Smooth muscle cell (in vitro differentiated cells): ENCODE results near the gene TNFSF12. TPM values are rescaled to one million over a fixed set of nuclear protein-coding genes. Genes with fewer than 3 reads are reported as not detected.

Experiments used
- DNase-seq: peaks from one replicate; lab custom pipeline; 2025; ENCODE audit not compliant: unreplicated experiment; lab: John Stamatoyannopoulos, UW
- H2AFZ ChIP-seq: fragments of 200-600 bp; sonication (generic); 2 replicates; pipeline ENCODE4 v1.6.0; 2016; ENCODE audit warnings: antibody characterized with exemption, low read depth, mild to moderate bottlenecking
- H3F3A ChIP-seq: fragments of 200-600 bp; sonication (generic); 2 replicates; pipeline ENCODE4 v1.6.0; 2017; ENCODE audit warnings: antibody characterized with exemption, low read depth
- H3K27ac ChIP-seq: fragments of 200-600 bp; sonication (generic); 2 replicates; pipeline ENCODE4 v1.5.1; 2016; ENCODE audit warnings: low read depth, mild to moderate bottlenecking
- H3K27me3 ChIP-seq: fragments of 200-600 bp; sonication (generic); 2 replicates; pipeline ENCODE4 v1.6.1; 2016; ENCODE audit warnings: low read depth, mild to moderate bottlenecking
- H3K36me3 ChIP-seq: fragments of 200-600 bp; sonication (generic); 2 replicates; pipeline ENCODE4 v1.5.1; 2016; ENCODE audit warnings: low read depth
- H3K4me1 ChIP-seq: fragments of 200-600 bp; sonication (generic); 2 replicates; pipeline ENCODE4 v1.5.1; 2016; ENCODE audit warnings: low read depth
- H3K4me2 ChIP-seq: fragments of 200-600 bp; sonication (generic); 2 replicates; pipeline ENCODE4 v1.6.0; 2016; ENCODE audit warnings: mild to moderate bottlenecking
- H3K4me3 ChIP-seq: fragments of 200-600 bp; sonication (generic); 2 replicates; pipeline ENCODE4 v1.5.1; 2016; ENCODE audit warnings: mild to moderate bottlenecking
- H3K79me2 ChIP-seq: fragments of 200-600 bp; sonication (generic); 2 replicates; pipeline ENCODE4 v1.6.0; 2016; ENCODE audit warnings: low read depth, mild to moderate bottlenecking
- H3K9ac ChIP-seq: fragments of 200-600 bp; sonication (generic); 2 replicates; pipeline ENCODE4 v1.6.0; 2016; ENCODE audit warnings: low read depth
- H3K9me3 ChIP-seq: fragments of 200-600 bp; sonication (generic); replicated peaks from 2 replicates; pipeline ENCODE4 v1.5.1; 2016; ENCODE audit warnings: low read depth
- H4K20me1 ChIP-seq: fragments of 200-600 bp; sonication (generic); 2 replicates; pipeline ENCODE4 v1.6.0; 2016; ENCODE audit warnings: low read depth
- CTCF ChIP-seq: fragments of 200-600 bp; sonication (generic); IDR thresholded peaks from 2 replicates; pipeline ENCODE4 v1.5.1; 2017; ENCODE audit warnings: borderline replicate concordance, mild to moderate bottlenecking, antibody characterized with exemption; ENCODE audit not compliant: insufficient read depth, poor library complexity, severe bottlenecking
- WGBS: methylation state at CpG from one replicate; pipeline ENCODE4 v1.1.7; 2016; ENCODE audit warnings: low lambda C conversion rate; 5-methylcytosine and 5-hydroxymethylcytosine counted together
- polyA plus RNA-seq: library from polyadenylated mRNA; unstranded; fragments of >200 nt; fragmentation: Nextera tagmentation; extraction: Ambion mirVana; gene quantifications from 2 replicates; pipeline ENCODE4 v1.2.1, GENCODE V29; 2016
- total RNA-seq: library from RNA; depleted of rRNA; stranded (reverse); fragments of >200 nt; gene quantifications from 2 replicates; pipeline ENCODE4 v1.2.3, GENCODE V29; 2014

TNFSF12 gene
- total RNA-seq (5.9 and 6.2 TPM in 2 replicates), polyA plus RNA-seq (13.6 and 16.1 TPM in 2 replicates)

- Histone ChIP-seq H3K9me3 (no peaks in the 10 kb centered on the region), H3F3A (no peaks in the 10 kb centered on the region), H3K27me3 (no peaks in the 10 kb centered on the region), H3K79me2 (no peaks in the 10 kb centered on the region), H2AFZ (peak within 1 kb of the TSS; percentile 74), H3K4me1 (peaks cover 5% of the 10 kb centered on the region), H3K4me3 (peak within 1 kb of the TSS; percentile 58), H3K36me3 (no peaks in the 10 kb centered on the region), H4K20me1 (no peaks in the 10 kb centered on the region), H3K9ac (peak within 1 kb of the TSS; percentile 53), H3K4me2 (peak within 1 kb of the TSS; percentile 89), H3K27ac (no peak within 1 kb of the TSS)
- 2% methylated on average over 31 of the region's 65 CpGs for WGBS
- no peak for DNase-seq
- no peak for TF ChIP-seq CTCF
Measured at GRCh38 chr17:7548585-7549400, at the start of gene TNFSF12. TNFSF12 (plus strand) TSS chr17:7549058; CDS start chr17:7549154, 96 bp downstream.

- WGBS = 91% methylated on average over 11 of the region's 11 CpGs
- Histone ChIP-seq H3K79me2 (peaks cover 18% of the 10 kb centered on the region), H3K4me1 (no peaks in the 10 kb centered on the region), H3K27me3 (no peaks in the 10 kb centered on the region), H2AFZ (no peak overlapping the region), H3K9ac (no peak overlapping the region), H3K9me3 (no peaks in the 10 kb centered on the region), H3K4me2 (no peak overlapping the region), H3F3A (no peaks in the 10 kb centered on the region), H3K4me3 (no peak overlapping the region), H4K20me1 (peaks cover 69% of the 10 kb centered on the region), H3K36me3 (peaks cover 22% of the 10 kb centered on the region), H3K27ac (no peak overlapping the region)
- no peak for DNase-seq
- TF ChIP-seq CTCF = no peak
Measured at GRCh38 chr17:7499161-7499560, 49.7 kb upstream of the TNFSF12 start.

GRCh38 chr17:7501729-7502128, 47.1 kb upstream of the TNFSF12 start:
- Histone ChIP-seq H4K20me1 (peaks cover 48% of the 10 kb centered on the region), H3K9me3 (no peaks in the 10 kb centered on the region), H3K4me1 (no peaks in the 10 kb centered on the region), H3K27me3 (no peaks in the 10 kb centered on the region), H3K27ac (no peak overlapping the region), H3K4me3 (no peak overlapping the region), H3K9ac (no peak overlapping the region), H3K36me3 (peaks cover 28% of the 10 kb centered on the region), H3K4me2 (no peak overlapping the region), H3K79me2 (no peaks in the 10 kb centered on the region), H2AFZ (no peak overlapping the region), H3F3A (no peaks in the 10 kb centered on the region)
- 94% methylated on average over 14 of the region's 14 CpGs for WGBS
- TF ChIP-seq CTCF = no peak
- DNase-seq = no peak
